ENCODE results near the gene CMSS1. TPM values are rescaled to one million over a fixed set of nuclear protein-coding genes. Genes with fewer than 3 reads are reported as not detected.

Gene CMSS1
- total RNA-seq, 4 donors from 2014 or later = 23.2 to 89.5 (median 67.6) TPM

DNA sequence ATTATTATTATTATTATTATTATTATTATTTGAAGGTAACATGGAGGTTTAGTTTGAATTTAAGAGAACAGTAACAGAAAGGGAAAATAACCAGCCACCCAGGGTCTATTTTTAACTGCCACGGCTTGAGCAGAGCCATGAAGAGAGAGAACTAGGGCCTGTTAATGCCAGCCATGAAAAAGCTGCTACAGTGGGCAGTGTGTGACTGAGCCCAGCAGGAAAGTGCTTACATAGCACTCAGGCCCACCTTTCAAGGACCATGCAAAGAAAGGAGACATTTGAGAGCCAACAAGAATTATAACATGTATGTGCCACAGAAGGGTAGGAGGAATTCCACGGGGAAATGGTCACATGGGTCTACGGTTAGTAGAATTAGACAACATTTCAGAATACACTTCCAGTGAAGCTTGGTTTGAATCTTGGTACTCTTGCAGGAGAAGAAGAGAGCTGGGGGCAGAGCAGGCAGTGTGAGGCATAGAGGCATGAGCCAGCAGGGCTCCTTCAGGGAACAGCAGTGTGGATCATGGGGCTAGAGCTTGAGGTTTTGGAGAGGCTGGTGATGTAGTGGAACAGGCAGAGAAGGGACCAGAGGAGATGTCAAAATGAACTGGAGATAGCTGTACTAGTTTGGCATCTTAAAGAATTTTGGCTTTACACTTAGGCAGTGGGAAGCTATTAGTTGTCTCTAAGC lies 140.7 kb downstream of the CMSS1 start:
- peak overlapping the region; percentile 60 to 77 (median 70) for H3K27ac ChIP-seq
- ATAC-seq = peak; percentile 30 to 72
- TF ChIP-seq POLR2A (IDR thresholded peaks at IDR 0.05) (no peak), CTCF (IDR thresholded peaks at IDR 0.05 in 4 of 5, conservative IDR thresholded peaks at IDR 0.05 in 1 of 5) (no peak)
- intact Hi-C loops (cut with DNase I; ENCODE audit: low total_unique reads) = no loop called here
- no peak overlapping the region for H3K4me3 ChIP-seq
- H3K4me1 ChIP-seq = peaks cover 68 to 75% of the 10 kb centered on the region in 2 donors
- H3K27me3 ChIP-seq = no peaks in the 10 kb centered on the region
- no peaks in the 10 kb centered on the region for H3K9me3 ChIP-seq
- no peak for DNase-seq
- in situ Hi-C loops (cut with MboI; ENCODE audit: low sequenced_read_pairs in 4 of 4) = no loop called here
- H3K36me3 ChIP-seq = no peaks in the 10 kb centered on the region

DNA sequence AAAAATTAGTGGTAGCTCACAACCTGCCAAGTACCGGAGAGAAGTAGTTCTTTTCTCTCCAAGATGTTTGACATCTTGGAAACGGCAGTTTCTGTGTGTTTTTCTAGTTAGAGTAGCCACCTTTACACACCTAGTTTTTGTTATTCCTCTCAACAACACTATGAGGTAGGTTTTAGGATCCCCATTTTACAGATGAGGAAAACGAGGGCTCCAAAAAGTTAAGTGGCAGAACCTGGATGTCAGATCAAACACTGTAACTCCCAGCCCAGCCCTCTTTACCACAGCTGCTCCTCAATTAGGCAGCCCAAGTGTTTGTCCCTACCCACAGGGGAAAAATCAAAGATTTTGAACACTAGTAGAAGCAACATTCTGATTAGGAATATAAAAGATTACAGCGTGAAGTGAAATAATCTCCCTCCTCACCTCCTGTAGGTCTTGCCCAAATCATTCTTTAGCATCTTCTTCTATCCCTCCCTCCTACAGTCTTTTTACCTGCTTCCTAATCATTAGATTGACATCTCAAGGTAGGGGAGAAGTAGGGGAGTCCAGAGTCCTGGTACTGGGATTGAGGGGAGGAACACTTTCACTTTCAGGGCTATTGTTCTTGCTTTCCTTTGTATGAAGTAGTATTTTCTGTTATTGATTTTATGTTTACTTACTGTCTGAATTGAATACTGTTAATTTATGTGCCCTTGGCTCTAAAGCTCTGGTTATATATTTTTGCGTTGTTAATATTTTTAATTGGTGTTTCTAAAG lies 142.6 kb downstream of the CMSS1 start:
- in situ Hi-C loops (cut with MboI; ENCODE audit: low sequenced_read_pairs in 4 of 4) = no loop called here
- TF ChIP-seq POLR2A (IDR thresholded peaks at IDR 0.05) (no peak), CTCF (IDR thresholded peaks at IDR 0.05 in 4 of 5, conservative IDR thresholded peaks at IDR 0.05 in 1 of 5) (no peak)
- peak overlapping the region in 1 of 4 donors; percentile 10 for H3K4me3 ChIP-seq
- no peaks in the 10 kb centered on the region for H3K36me3 ChIP-seq
- intact Hi-C loops (cut with DNase I; ENCODE audit: low total_unique reads) = loop anchor here (10.0 kb wide), 1 partner anchor 304 kb away; the partner anchor contains the start of gene TBC1D23
- DNase-seq = no peak
- H3K4me1 ChIP-seq = peaks cover 69 to 71% of the 10 kb centered on the region in 2 donors
- ATAC-seq = no peak
- H3K9me3 ChIP-seq = no peaks in the 10 kb centered on the region
- no peaks in the 10 kb centered on the region for H3K27me3 ChIP-seq
- peak overlapping the region; percentile 47 to 77 (median 70) for H3K27ac ChIP-seq

DNA sequence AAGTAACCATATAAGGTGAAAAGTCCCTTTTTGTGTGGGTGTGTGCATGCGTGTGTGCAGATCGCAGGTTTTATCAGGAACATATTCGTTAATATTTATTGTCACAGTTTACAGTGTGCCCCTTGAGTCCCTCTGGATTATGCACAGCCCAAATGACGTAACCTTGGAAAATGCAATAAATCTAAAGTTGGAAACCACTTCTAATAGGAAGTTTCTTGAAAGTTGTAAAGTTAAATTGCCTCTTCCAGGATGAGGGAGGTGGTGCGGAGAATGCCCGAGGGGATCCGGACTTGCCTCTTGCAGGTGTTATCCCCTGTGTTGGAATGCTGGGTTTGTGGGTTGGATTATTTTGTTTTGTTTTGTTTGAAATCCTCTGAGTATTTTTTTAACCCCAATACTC lies 143.3 kb downstream of the CMSS1 start:
- H3K27me3 ChIP-seq = no peaks in the 10 kb centered on the region
- H3K27ac ChIP-seq = peak overlapping the region; percentile 47 to 77 (median 70)
- H3K4me1 ChIP-seq = peaks cover 72 to 78% of the 10 kb centered on the region in 2 donors
- in situ Hi-C loops (cut with MboI; ENCODE audit: low sequenced_read_pairs in 4 of 4) = no loop called here
- DNase-seq (no peak), ATAC-seq (no peak)
- intact Hi-C loops (cut with DNase I; ENCODE audit: low total_unique reads) = loop anchor here (10.0 kb wide), 1 partner anchor 304 kb away; the partner anchor contains the start of gene TBC1D23
- no peaks in the 10 kb centered on the region for H3K36me3 ChIP-seq
- no peaks in the 10 kb centered on the region for H3K9me3 ChIP-seq
- peak overlapping the region in 1 of 4 donors; percentile 10 for H3K4me3 ChIP-seq
- TF ChIP-seq CTCF (IDR thresholded peaks at IDR 0.05 in 4 of 5, conservative IDR thresholded peaks at IDR 0.05 in 1 of 5) (no peak), POLR2A (IDR thresholded peaks at IDR 0.05) (no peak)

DNA sequence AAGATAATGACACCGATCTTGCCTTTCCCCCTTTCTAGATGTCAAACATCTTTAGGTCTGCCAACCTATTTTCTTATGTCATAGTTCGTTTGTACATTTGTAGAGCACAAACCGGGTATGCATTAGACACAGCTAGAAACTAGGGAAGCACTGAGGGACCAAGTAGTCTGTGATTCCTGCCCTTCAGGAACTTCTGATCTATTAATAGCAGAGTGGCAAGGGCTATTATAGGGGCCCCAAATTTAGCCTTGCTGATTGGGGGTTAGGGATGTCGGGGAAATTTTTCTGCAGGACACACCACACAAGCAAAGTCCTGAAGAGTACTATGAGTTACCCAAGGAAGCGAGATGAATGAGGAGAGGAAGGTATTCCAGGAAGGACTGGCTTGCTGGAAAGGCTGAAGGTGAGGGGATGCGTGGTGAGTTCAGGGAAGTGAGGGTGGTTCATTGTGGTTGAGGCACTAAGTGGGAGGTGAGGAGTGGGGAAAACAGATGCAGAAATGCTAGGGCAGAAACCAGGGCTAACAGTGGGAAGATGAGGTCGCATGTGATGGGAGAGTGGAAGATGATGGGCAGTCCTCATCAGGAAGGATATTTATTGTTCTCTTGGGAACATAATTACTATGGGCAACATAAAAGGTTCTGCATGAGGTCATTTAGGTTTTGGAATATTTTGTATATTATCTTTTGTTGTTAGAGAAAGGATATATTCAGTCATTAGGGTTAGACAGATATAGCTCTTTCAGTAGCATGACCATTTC lies 144.3 kb downstream of the CMSS1 start:
- intact Hi-C loops (cut with DNase I; ENCODE audit: low total_unique reads) (loop anchor here (10.0 kb wide), 1 partner anchor 303 kb away; the partner anchor contains the start of gene TBC1D23), in situ Hi-C loops (cut with MboI; ENCODE audit: low sequenced_read_pairs in 4 of 4) (no loop called here)
- Histone ChIP-seq H3K27ac (peak overlapping the region; percentile 47 to 83 (median 76)), H3K36me3 (no peaks in the 10 kb centered on the region), H3K27me3 (no peaks in the 10 kb centered on the region), H3K4me3 (no peak overlapping the region), H3K9me3 (no peaks in the 10 kb centered on the region), H3K4me1 (peaks cover 80 to 83% of the 10 kb centered on the region in 2 donors)
- TF ChIP-seq CTCF (IDR thresholded peaks at IDR 0.05 in 4 of 5, conservative IDR thresholded peaks at IDR 0.05 in 1 of 5) (no peak), POLR2A (IDR thresholded peaks at IDR 0.05) (no peak)
- DNase-seq (no peak), ATAC-seq (no peak)
